ENCODE measurements around the gene PPP2R5E. TPM values are rescaled to one million over a fixed set of nuclear protein-coding genes. Genes with fewer than 3 reads are reported as not detected.

PPP2R5E gene
- total RNA-seq, 6 experiments from 2014 or later, result 12.5 to 34.8 (median 18.2) TPM

DNA sequence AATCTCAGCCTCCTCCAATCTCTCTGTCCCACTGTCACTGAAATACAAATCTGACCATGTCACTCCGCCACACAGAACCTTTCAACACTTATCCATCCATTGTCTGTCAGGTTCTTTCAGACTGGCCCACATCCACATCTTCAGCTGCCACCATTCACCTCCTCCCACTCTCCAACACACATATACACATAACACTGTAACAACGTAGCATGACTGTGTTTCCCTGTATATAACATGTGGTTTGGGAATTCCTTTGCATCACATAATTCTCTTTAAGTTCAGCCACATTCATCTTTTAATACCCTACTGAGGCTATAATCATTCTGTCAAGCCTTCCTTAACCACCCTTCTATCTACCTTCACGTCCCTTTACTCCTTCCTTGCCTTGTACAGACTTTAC, 99.2 kb downstream of the PPP2R5E start:
- no peak overlapping the region for H3K4me3 ChIP-seq
- no peaks in the 10 kb centered on the region for H3K9me3 ChIP-seq
- H3K36me3 ChIP-seq, result no peaks in the 10 kb centered on the region
- no peaks in the 10 kb centered on the region for H3K27me3 ChIP-seq
- H3K27ac ChIP-seq, result no peak overlapping the region
- intact Hi-C loops (cut with DNase I), result no loop called here
- no peak for DNase-seq
- peaks cover 0 to 9% (median 2%) of the 10 kb centered on the region in 4 donors for H3K4me1 ChIP-seq
- TF ChIP-seq, protein P1, sequence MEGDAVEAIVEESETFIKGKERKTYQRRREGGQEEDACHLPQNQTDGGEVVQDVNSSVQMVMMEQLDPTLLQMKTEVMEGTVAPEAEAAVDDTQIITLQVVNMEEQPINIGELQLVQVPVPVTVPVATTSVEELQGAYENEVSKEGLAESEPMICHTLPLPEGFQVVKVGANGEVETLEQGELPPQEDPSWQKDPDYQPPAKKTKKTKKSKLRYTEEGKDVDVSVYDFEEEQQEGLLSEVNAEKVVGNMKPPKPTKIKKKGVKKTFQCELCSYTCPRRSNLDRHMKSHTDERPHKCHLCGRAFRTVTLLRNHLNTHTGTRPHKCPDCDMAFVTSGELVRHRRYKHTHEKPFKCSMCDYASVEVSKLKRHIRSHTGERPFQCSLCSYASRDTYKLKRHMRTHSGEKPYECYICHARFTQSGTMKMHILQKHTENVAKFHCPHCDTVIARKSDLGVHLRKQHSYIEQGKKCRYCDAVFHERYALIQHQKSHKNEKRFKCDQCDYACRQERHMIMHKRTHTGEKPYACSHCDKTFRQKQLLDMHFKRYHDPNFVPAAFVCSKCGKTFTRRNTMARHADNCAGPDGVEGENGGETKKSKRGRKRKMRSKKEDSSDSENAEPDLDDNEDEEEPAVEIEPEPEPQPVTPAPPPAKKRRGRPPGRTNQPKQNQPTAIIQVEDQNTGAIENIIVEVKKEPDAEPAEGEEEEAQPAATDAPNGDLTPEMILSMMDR (IDR thresholded peaks at IDR 0.05), result no peak
- TF ChIP-seq POLR2A (IDR thresholded peaks at IDR 0.05), result no peak
- no peak for ATAC-seq
- 92% methylated on average over 3 of the region's 3 CpGs for WGBS (ENCODE audit: insufficient coverage, low coverage, low lambda C conversion rate, missing lambda C conversion rate)

DNA sequence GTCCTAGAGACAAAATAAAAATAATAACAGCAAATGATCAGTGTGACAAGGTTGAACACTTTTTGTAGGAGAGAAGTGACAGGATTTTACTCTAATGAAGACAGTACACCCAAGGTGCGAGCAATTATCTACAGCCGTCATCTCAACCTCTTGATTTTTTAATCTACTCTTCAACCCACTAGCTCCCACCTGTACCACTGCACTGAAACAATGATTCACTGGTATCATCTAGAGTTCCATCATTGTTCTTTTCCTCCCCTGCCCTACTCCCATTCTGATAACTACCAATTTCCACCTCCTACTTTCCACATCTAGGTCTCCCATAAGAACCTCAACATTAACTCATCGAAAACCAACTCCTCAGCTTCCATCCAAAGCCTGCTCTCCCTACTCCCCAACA, 99.8 kb downstream of the PPP2R5E start:
- intact Hi-C loops (cut with DNase I), result no loop called here
- Histone ChIP-seq H3K4me3 (no peak overlapping the region), H3K27ac (no peak overlapping the region), H3K9me3 (no peaks in the 10 kb centered on the region), H3K27me3 (no peaks in the 10 kb centered on the region), H3K4me1 (peaks cover 0 to 15% (median 6%) of the 10 kb centered on the region in 4 donors), H3K36me3 (no peaks in the 10 kb centered on the region)
- 91% methylated on average over 3 of the region's 3 CpGs for WGBS (ENCODE audit: insufficient coverage, low coverage, low lambda C conversion rate, missing lambda C conversion rate)
- no peak for TF ChIP-seq POLR2A (IDR thresholded peaks at IDR 0.05)
- TF ChIP-seq, protein P1 (IDR thresholded peaks at IDR 0.05), result no peak
- DNase-seq, result no peak
- ATAC-seq, result no peak

DNA sequence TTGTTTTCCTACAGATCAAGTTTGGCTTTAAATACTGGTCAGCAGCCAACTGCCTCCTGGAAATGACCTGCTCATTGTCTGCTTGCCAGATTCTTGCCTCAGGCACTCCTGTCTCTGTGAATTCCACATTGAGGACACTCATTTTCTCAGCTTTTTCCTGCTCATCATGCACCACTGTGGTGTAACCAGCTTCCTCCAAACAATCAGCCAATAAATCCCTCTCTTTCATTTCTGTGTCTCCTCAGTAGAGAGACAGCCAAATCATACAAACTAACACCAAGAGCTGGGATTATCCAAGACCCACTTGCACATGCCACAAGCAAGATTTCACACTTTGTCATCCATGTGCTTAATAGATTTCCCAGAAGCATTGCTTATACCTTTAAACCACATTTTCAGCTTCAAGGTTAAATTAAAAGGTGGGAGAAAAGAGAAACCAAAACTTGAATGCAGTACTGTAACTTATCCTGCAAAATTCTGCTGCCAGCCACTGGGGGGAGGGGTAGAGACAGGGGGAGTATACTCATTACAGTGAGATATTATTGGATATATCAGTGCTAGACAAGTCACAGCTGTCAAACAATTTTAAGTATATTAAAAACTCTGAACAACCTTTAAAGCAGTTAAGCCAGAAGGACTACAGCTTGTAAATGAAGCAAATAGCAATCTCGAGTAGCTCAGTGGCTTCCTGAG, 105.0 kb downstream of the PPP2R5E start:
- peak; percentile 34 for TF ChIP-seq POLR2A (IDR thresholded peaks at IDR 0.05)
- TF ChIP-seq, protein P1 (IDR thresholded peaks at IDR 0.05), result peak in 3 of 4 donors; percentile 14 to 27 (median 27)
- peak overlapping the region in 2 of 3 donors; percentile 20 to 27 for H3K4me3 ChIP-seq
- no peaks in the 10 kb centered on the region for H3K9me3 ChIP-seq
- no peaks in the 10 kb centered on the region for H3K36me3 ChIP-seq
- peaks cover 0 to 49% (median 24%) of the 10 kb centered on the region in 4 donors for H3K4me1 ChIP-seq
- DNase-seq (peak in 2 of 3 donors; percentile 58 to 81), ATAC-seq (peak; percentile 67 to 80 (median 72))
- H3K27ac ChIP-seq, result peak overlapping the region; percentile 66 to 81 (median 73)
- WGBS (ENCODE audit: insufficient coverage, low coverage, low lambda C conversion rate, missing lambda C conversion rate), result 25% methylated on average over 1 of the region's 1 CpG
- intact Hi-C loops (cut with DNase I), result no loop called here
- H3K27me3 ChIP-seq, result no peaks in the 10 kb centered on the region

DNA sequence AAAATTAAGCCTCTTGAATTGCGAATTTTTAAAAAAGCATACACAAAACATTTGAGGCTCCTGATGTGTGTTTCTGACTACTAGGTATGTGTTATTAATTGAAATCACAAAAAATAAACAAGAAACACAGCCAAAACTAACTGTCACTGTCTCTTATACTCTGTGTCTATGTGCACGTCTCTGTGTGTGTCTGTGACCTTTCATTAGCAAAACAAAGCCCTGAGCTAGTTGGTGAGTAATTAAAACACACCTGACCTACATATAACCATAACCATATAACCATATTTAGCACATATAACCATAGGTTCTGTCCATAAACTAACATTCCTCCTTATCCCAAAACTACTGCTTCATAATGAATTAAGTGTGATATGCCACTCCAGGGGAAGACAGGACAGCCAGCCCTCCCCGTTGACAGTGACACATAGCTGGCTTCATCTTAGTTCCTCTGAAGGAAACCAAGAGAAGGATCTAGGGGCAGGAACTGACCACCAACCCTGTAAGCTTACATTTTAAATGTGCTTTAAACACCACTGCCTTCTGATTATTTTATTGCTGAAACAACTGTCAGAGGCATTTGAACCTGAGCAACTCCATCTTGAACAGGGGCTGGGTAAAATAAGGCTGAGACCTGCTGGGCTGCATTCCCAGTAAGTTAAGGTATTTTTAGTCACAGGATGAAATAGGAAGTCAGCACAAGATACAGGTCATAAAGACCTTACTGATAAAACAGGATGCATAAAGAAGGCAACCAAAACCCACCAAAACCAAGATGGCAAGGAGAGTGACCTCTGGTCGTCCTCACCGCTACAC, 106.7 kb downstream of the PPP2R5E start:
- WGBS (ENCODE audit: insufficient coverage, low coverage, low lambda C conversion rate, missing lambda C conversion rate), result 57% methylated on average over 5 of the region's 5 CpGs
- TF ChIP-seq POLR2A (IDR thresholded peaks at IDR 0.05), result no peak
- TF ChIP-seq, protein P1 (IDR thresholded peaks at IDR 0.05), result no peak
- Histone ChIP-seq H3K27ac (peak overlapping the region; percentile 62 to 81 (median 73)), H3K36me3 (no peaks in the 10 kb centered on the region), H3K4me3 (no peak overlapping the region), H3K27me3 (no peaks in the 10 kb centered on the region), H3K9me3 (no peaks in the 10 kb centered on the region), H3K4me1 (peaks cover 0 to 49% (median 24%) of the 10 kb centered on the region in 4 donors)
- ATAC-seq, result peak; percentile 10 to 47 (median 20)
- intact Hi-C loops (cut with DNase I), result no loop called here
- DNase-seq, result no peak

Measured in right lobe of liver (tissue), 6 donors.